Subcutaneous adipose tissue (tissue), 4 donors: ENCODE data around the gene DOCK2. TPM values are rescaled to one million over a fixed set of nuclear protein-coding genes. Genes with fewer than 3 reads are reported as not detected.

Experiments
- total RNA-seq, 4 donors: library from RNA; depleted of rRNA; stranded (reverse); fragments of >200 nt; gene quantifications; one replicate each; pipeline ENCODE4 v1.1.0, GENCODE V29; 2016
- TF ChIP-seq, protein P1 (sequence below): fragments of 450-650 bp; IDR thresholded peaks from one replicate; pipeline ENCODE4 v1.5.1; 2016; ENCODE audit warnings: low read depth, mild to moderate bottlenecking, control low read depth, antibody characterized with exemption, moderate library complexity

The DOCK2 gene
- total RNA-seq, 4 donors from 2014 or later = 23.9 to 101 (median 51.1) TPM

DNA sequence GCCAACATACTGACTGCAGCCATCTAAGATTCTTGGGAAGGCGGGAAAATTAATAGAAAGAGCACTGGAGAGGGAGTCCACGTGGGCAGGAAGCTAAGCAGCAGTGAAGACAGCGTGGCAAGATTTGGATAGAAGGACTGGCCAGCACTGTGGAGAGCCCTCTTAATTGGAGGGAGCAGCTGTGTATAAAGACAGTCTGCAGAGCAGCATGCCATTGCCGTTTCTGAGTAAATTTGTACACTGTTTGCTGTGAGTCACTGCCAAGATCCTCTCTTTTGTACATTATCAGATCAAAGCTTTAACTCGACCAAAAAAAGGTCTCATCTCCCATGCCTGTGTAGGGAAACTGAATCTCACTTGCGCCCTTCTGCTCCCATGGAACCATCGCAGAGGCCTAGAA lies 297.9 kb downstream of the DOCK2 start:
- TF ChIP-seq, protein P1, sequence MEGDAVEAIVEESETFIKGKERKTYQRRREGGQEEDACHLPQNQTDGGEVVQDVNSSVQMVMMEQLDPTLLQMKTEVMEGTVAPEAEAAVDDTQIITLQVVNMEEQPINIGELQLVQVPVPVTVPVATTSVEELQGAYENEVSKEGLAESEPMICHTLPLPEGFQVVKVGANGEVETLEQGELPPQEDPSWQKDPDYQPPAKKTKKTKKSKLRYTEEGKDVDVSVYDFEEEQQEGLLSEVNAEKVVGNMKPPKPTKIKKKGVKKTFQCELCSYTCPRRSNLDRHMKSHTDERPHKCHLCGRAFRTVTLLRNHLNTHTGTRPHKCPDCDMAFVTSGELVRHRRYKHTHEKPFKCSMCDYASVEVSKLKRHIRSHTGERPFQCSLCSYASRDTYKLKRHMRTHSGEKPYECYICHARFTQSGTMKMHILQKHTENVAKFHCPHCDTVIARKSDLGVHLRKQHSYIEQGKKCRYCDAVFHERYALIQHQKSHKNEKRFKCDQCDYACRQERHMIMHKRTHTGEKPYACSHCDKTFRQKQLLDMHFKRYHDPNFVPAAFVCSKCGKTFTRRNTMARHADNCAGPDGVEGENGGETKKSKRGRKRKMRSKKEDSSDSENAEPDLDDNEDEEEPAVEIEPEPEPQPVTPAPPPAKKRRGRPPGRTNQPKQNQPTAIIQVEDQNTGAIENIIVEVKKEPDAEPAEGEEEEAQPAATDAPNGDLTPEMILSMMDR = no peak

DNA sequence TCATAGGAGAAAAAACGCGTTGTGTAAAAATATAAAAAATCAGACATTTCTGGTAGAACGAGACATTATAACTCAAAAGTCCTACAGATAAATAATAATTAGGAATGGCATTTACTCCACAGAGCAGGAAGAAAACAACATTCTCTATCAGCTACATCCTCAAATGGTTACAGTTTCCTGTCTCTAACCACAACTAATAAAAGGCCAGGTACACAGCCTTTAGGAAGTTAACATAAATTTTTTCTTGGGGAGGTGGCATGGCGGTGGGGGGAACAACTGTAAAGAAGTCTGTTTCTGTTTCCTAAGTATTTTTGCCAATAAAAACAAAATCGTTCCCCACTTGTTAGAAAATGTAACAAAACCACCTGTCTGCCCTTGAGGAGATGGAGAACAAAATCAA lies 298.7 kb downstream of the DOCK2 start:
- TF ChIP-seq, protein P1 = no peak

DNA sequence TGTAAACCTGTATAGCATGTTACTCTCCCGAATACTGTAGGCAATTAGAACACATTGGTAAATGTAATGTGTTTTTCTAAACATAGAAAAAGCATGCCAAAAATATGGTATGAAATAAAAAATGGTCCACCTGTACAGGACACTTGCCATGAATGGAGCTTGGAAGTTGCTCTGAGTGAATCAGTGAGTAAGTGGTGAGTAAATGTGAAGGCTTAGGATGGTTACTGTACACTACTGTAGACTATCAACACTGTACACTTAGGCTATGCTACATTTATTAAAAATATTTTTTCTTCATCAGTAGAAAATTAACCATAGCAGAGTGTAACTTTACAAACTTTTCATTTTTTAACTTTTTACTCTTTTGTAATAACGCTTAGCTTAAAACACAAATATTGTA lies 301.4 kb downstream of the DOCK2 start:
- TF ChIP-seq, protein P1 = no peak

DNA sequence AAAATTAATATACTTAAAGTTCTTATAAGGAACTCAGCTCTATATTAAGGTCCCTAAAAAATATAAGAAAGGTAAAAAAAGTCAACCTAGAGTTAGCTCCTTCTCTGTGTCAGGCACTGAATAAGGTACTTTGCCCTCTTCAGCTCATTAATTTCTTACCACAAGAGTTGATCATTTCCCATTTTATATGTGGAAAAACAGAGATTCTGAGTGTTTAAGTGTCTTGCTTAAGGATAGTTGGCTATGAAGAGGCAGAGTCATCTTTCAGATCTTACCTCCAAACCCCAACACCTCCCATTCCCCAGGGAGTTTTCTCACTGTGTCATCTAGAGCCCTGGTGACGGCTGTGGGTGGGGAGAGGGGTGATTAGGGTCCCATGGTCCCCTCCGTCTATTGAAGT lies 302.7 kb downstream of the DOCK2 start:
- TF ChIP-seq, protein P1 = no peak

DNA sequence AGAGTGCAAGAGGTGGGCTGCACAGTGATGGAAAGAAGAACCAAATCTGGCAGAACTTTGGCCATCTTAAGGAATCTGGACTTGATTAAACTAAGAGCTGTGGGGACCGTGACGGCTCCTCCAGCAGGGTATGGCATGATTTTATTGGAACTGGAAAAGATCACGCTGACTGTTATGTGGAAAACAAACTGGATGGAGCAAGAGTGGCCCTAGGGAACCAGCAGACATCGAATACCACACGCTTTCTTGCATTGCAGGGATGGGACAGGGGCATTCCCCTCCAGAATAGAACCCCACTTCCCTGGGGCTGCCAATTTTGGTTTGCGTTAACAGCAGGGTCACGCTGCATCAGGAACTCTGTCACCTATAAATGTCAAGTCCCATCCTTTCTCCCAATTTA lies 304.5 kb downstream of the DOCK2 start:
- TF ChIP-seq, protein P1 = no peak

DNA sequence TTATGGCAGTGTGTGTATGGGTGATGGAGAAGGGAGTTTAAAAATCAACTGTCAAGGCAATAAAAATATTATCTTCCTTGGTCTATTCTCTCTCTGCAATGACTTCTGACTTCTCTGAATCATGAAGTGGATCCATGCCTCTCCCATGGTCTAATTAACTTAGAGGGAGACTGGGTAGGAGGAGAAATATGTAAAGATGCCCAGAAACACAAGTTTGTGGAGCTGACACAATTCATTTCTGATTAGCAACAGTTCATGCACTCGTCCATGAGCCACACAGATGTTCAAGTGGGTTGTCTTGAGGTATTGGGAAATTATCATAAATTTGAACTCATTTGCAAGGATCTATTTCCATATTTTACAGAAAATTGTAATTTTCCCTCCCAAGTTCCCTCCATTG lies 305.1 kb downstream of the DOCK2 start:
- TF ChIP-seq, protein P1 = no peak

DNA sequence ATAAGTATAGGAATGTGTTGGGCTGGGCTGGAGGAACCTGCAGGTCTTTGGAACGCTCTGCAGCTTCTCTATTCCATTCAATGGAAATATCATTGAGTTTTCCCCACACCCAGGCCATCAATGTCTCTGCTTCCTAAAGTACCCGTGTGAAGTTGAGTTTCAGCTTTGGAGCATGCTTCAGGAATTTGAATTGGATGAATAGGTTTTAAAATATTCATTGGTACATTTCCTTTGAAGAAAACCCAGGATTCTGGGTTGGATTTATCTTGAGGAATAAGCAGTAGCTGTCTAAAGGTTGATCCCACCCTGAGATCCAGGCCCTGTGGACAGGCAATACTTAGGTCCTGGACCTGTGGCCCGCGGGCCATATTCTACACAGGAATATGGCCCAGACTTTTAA lies 306.0 kb downstream of the DOCK2 start:
- TF ChIP-seq, protein P1 = no peak
